Ishikawa (cell line): ENCODE results near the gene DGKG.

ENCODE experiments used
- CEBPB ChIP-seq: IDR thresholded peaks from 2 replicates; pipeline ENCODE4 v1.6.1; 2012
- CREB1 ChIP-seq: IDR thresholded peaks from 2 replicates; pipeline ENCODE4 v1.6.1; 2012; ENCODE audit warnings: low read depth
- EGR1 ChIP-seq: IDR thresholded peaks from 2 replicates; pipeline ENCODE4 v1.6.1; 2012
- EP300 ChIP-seq: IDR thresholded peaks from 2 replicates; pipeline ENCODE4 v1.6.1; 2012; ENCODE audit warnings: borderline replicate concordance
- FOXM1 ChIP-seq: IDR thresholded peaks from 2 replicates; pipeline ENCODE4 v1.6.1; 2012; ENCODE audit warnings: low read depth, borderline replicate concordance
- MAX ChIP-seq: IDR thresholded peaks from 2 replicates; pipeline ENCODE4 v1.6.1; 2012
- NFIC ChIP-seq: IDR thresholded peaks from 2 replicates; pipeline ENCODE4 v1.6.1; 2012
- RAD21 ChIP-seq: IDR thresholded peaks from 2 replicates; pipeline ENCODE4 v1.6.1; 2012; ENCODE audit warnings: low read depth
- REST ChIP-seq: IDR thresholded peaks from 2 replicates; pipeline ENCODE4 v1.6.1; 2012; ENCODE audit warnings: low read depth, mild to moderate bottlenecking
- TAF1 ChIP-seq: IDR thresholded peaks from 2 replicates; pipeline ENCODE4 v1.6.1; 2012; ENCODE audit warnings: low read depth, mild to moderate bottlenecking
- TCF12 ChIP-seq: IDR thresholded peaks from 2 replicates; pipeline ENCODE4 v1.6.1; 2012; ENCODE audit warnings: low read depth
- TEAD4 ChIP-seq: IDR thresholded peaks from 2 replicates; pipeline ENCODE4 v1.6.1; 2012
- USF1 ChIP-seq: IDR thresholded peaks from 2 replicates; pipeline ENCODE4 v1.6.1; 2012
- YY1 ChIP-seq: IDR thresholded peaks from 2 replicates; pipeline ENCODE4 v1.6.1; 2012; ENCODE audit warnings: low read depth
- ZBTB7A ChIP-seq: IDR thresholded peaks from 2 replicates; pipeline ENCODE4 v1.6.1; 2012; ENCODE audit warnings: low read depth

Gene DGKG

GRCh38 chr3:186257866-186258265 lies 104.2 kb downstream of the DGKG start:
- TF ChIP-seq RAD21 (no peak), MAX (no peak), USF1 (no peak), YY1 (no peak), EP300 (no peak), TAF1 (no peak), TEAD4 (no peak), CREB1 (no peak), ZBTB7A (no peak), CEBPB (no peak)

DNA sequence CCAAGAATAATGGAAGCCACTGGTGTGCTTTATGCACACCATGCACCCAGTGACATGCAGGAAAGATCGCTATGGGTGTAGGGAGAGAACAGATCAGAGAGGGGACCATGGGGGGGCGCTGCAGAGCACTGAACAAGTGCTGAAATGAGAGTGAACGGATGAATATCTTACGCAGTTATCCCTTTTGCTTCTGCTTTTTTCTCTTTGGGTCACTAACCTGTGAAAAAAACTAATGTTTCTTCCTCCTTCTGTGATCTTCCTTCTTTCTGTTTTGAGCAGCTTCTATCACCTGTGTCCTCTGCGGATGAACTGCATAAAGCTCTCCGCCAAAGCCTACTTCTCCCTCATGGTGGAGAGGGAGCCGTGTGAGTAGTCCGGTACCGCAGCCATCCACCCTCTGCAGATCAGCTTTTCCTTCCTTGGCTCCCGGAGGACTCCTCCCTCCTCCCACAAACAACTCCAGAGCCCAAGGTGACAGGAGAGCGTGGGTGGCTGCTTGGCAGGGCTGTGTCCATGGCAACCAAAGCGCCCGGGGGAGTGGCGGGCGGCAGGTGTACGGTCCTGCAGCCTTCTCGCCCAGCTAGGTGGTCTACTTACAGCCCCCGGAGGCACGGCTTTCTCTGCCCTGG lies 106.2 kb downstream of the DGKG start:
- TF ChIP-seq EGR1, result peak; percentile 99
- peak; percentile 31 for TF ChIP-seq RAD21
- no peak for TF ChIP-seq MAX
- TF ChIP-seq REST, result no peak

DNA sequence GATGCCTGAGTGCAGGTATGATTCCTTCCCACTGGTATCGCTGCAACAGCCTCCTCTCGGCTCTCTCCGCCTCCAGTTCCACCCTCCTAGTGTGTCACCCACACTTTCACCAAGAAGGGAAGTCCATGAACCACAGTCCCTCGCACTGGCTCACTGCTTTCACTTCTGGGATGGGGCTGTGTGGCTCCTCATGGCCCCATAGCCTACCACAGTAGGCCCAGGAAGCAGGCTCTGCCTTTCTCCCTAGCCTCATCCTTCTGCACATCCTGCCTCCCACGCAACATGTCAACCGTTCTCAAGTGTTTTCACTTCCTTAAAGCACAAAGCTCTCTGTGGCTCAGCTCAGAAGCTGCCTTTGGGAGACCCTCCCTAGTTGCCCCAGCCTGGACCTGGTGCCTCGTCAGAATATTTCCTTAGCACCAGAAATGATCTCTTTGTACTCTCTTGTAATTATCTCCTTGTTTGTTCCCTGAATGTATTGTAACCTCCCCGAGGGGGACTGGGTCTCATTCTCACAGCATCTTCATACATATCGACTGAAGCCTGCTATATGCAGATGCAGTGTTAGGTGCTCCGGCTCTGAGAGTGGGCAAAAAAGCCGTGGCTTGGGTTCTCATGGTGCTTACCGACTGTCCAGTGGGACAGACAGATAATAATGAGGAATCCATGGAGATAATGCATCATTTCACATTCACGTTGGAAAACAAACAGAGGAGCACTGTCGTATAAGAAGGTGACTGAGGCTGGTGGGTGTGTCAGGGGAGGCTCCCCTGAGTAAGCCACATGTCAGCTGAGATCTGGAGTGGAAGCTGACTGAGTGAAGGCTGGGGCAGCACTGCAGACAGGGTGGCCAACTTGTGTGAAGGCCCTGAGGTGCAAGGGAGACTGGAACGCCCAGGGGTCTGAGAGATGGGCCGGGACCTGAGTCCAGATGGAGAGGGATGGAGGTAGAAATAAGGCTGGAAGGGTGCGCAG lies 107.1 kb downstream of the DGKG start:
- TF ChIP-seq NFIC (no peak), YY1 (no peak), MAX (no peak)

GRCh38 chr3:186251948-186252619 lies 110.0 kb downstream of the DGKG start:
- TF ChIP-seq TAF1 (no peak), USF1 (no peak), EP300 (no peak), NFIC (no peak), CREB1 (no peak), YY1 (no peak), EGR1 (no peak), MAX (no peak), FOXM1 (no peak), ZBTB7A (no peak), CEBPB (no peak), REST (no peak), TEAD4 (no peak), RAD21 (no peak), TCF12 (no peak)

DNA sequence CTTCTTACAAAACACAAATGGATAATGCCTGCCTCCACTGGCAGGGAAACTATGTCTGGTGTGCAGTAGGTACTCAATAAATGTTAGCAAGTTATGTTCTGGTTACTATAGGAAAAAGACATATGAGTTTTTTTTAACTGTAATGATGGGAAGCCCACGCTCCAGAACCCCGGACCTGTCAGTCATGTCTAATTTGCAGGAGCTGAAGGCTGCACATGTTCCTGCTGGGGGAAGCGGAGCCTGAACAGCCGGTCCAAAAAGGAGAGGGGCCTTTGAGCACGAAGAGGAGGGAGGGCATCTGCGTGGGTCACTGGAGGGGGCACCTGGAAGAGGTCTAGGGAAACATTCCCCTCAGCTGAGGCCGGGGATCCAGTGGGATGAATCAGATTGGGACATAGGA lies 113.2 kb downstream of the DGKG start:
- TF ChIP-seq ZBTB7A (no peak), CEBPB (no peak), MAX (no peak), EP300 (no peak), NFIC (no peak), REST (no peak), USF1 (no peak), YY1 (no peak), RAD21 (no peak), TCF12 (no peak), TEAD4 (no peak), EGR1 (no peak), FOXM1 (no peak), TAF1 (no peak), CREB1 (no peak)
